GM18861 (cell line): ENCODE measurements around the gene S100A3.
A peak's percentile ranks its signal among the peaks of the same experiment; 100 is the strongest.
"Not testable (repeated sequence)": the region's sequence is repeated elsewhere in the genome, so short reads cannot be mapped to it uniquely, and the experiment has no call there.

Experiments
- ATAC-seq: cut with Tn5 transposase; IDR thresholded peaks from one replicate; pipeline ENCODE4 v1.9.1; 2021; ENCODE audit not compliant: unreplicated experiment

S100A3 gene

GRCh38 chr1:153548722-153549688 is at the start of gene S100A3:
Gene S100A3 (minus strand): TSS chr1:153549258. CDS start chr1:153548485, 773 bp downstream.
- ATAC-seq: no peak

- ATAC-seq: peak; percentile 98
These were observed 49.5 kb upstream of the S100A3 start for GRCh38 chr1:153598309-153599172.

GRCh38 chr1:153597206-153597605 is 48.1 kb upstream of the S100A3 start:
- ATAC-seq: no peak

GRCh38 chr1:153592748-153593147 is 43.7 kb upstream of the S100A3 start:
- ATAC-seq: no peak

- no peak for ATAC-seq
These were observed 39.4 kb upstream of the S100A3 start for GRCh38 chr1:153588482-153588881.

- ATAC-seq: not testable (repeated sequence)
These were observed 39.0 kb upstream of the S100A3 start for GRCh38 chr1:153588033-153588432.

GRCh38 chr1:153587314-153587713 is 38.3 kb upstream of the S100A3 start:
- no peak for ATAC-seq

- ATAC-seq: no peak
These were observed 37.3 kb upstream of the S100A3 start for GRCh38 chr1:153586347-153586746.

- no peak for ATAC-seq
These were observed 35.9 kb upstream of the S100A3 start for GRCh38 chr1:153585006-153585405.

GRCh38 chr1:153583976-153584375 is 34.9 kb upstream of the S100A3 start:
- no peak for ATAC-seq

GRCh38 chr1:153583514-153583913 is 34.5 kb upstream of the S100A3 start:
- not testable (repeated sequence) for ATAC-seq

GRCh38 chr1:153582836-153583235 is 33.8 kb upstream of the S100A3 start:
- not testable (repeated sequence) for ATAC-seq

GRCh38 chr1:153578936-153579335 is 29.9 kb upstream of the S100A3 start:
- ATAC-seq: no peak

GRCh38 chr1:153578490-153578889 is 29.4 kb upstream of the S100A3 start:
- ATAC-seq: no peak

- ATAC-seq: no peak
These were observed 28.6 kb upstream of the S100A3 start for GRCh38 chr1:153577624-153578051.

GRCh38 chr1:153577138-153577537 is 28.1 kb upstream of the S100A3 start:
- ATAC-seq: no peak

- ATAC-seq: not testable (repeated sequence)
These were observed 26.4 kb upstream of the S100A3 start for GRCh38 chr1:153575497-153575896.

GRCh38 chr1:153575081-153575491 is 26.0 kb upstream of the S100A3 start:
- not testable (repeated sequence) for ATAC-seq

- no peak for ATAC-seq
These were observed 24.3 kb upstream of the S100A3 start for GRCh38 chr1:153573351-153573750.

- ATAC-seq: peak; percentile 64
These were observed 23.5 kb upstream of the S100A3 start for GRCh38 chr1:153572569-153573015.

- no peak for ATAC-seq
These were observed 22.6 kb upstream of the S100A3 start for GRCh38 chr1:153571706-153572105.
